ENCODE data around the gene TTYH3.

- no peak for TF ChIP-seq POLR2A (IDR thresholded peaks at IDR 0.05)
- TF ChIP-seq CTCF (IDR thresholded peaks at IDR 0.05): no peak
- no peak for TF ChIP-seq POLR2AphosphoS5 (IDR thresholded peaks at IDR 0.05)
Observed at GRCh38 chr7:2643386-2644219, 11.8 kb downstream of the TTYH3 start.

Data from suprapubic skin (tissue), 4 donors.